HepG2 (cell line): Measurements from ENCODE around the gene PXDC1. TPM values are rescaled to one million over a fixed set of nuclear protein-coding genes. Genes with fewer than 3 reads are reported as not detected.

Experiments used
- ATF4 ChIP-seq, 2 experiments: fragments of 450-650 bp in 1 of 2; sonication (generic) in 1 of 2; formaldehyde crosslinking; IDR thresholded peaks; 2 replicates each; pipeline versions ENCODE4 v1.5.0 to v1.8.0; 2020 to 2022; ENCODE audit warnings: mild to moderate bottlenecking in 1 of 2, missing genetic modification reagents in 1 of 2
- ATF7 ChIP-seq, 2 experiments: fragments of 450-650 bp in 1 of 2; sonication (generic) in 1 of 2; formaldehyde crosslinking in 1 of 2; IDR thresholded peaks; 2 replicates each; pipeline versions ENCODE4 v1.4.0 to v1.6.1; 2016 to 2020; ENCODE audit warnings: antibody characterized with exemption in 1 of 2, mild to moderate bottlenecking in 1 of 2, missing genetic modification reagents in 1 of 2
- BCLAF1 ChIP-seq: fragments of 450-650 bp; IDR thresholded peaks from 2 replicates; pipeline ENCODE4 v1.6.1; 2017; ENCODE audit warnings: mild to moderate bottlenecking
- EP300 ChIP-seq, 3 experiments: sonication (generic) in 1 of 3; formaldehyde crosslinking in 1 of 3; IDR thresholded peaks; 2 replicates each; pipeline versions ENCODE4 v1.5.1 to v1.6.1; 2011 to 2020; ENCODE audit warnings: low read depth in 2 of 3, low read length in 2 of 3, borderline replicate concordance in 1 of 3, improper control_type of control experiment in 1 of 3, mild to moderate bottlenecking in 1 of 3, missing genetic modification reagents in 1 of 3, moderate library complexity in 1 of 3
- FOSL1 ChIP-seq: sonication (generic); formaldehyde crosslinking; IDR thresholded peaks from 2 replicates; pipeline ENCODE4 v1.9.0; 2021; ENCODE audit warnings: missing genetic modification reagents, borderline replicate concordance
- FOXO1 ChIP-seq: sonication (generic); formaldehyde crosslinking; IDR thresholded peaks from 2 replicates; pipeline ENCODE4 v1.4.0; 2020; ENCODE audit warnings: missing genetic modification reagents
- KDM5B ChIP-seq: sonication (generic); formaldehyde crosslinking; IDR thresholded peaks from 2 replicates; pipeline ENCODE4 v1.4.0; 2020; ENCODE audit warnings: missing genetic modification reagents, mild to moderate bottlenecking, borderline replicate concordance
- MEIS1 ChIP-seq: sonication (generic); formaldehyde crosslinking; IDR thresholded peaks from 2 replicates; pipeline ENCODE4 v1.9.0; 2021; ENCODE audit warnings: mild to moderate bottlenecking, missing genetic modification reagents, moderate library complexity, borderline replicate concordance
- NPAS2 ChIP-seq: sonication (generic); formaldehyde crosslinking; IDR thresholded peaks from 2 replicates; pipeline ENCODE4 v1.8.0; 2022; ENCODE audit warnings: mild to moderate bottlenecking, missing genetic modification reagents, borderline replicate concordance
- POLR2A ChIP-seq, 2 experiments: IDR thresholded peaks; 2 replicates each; pipeline ENCODE4 v1.6.1; 2011; ENCODE audit warnings: low read depth in 2 of 2, low read length in 2 of 2, mild to moderate bottlenecking in 1 of 2, moderate library complexity in 1 of 2; ENCODE audit not compliant: insufficient read depth in 1 of 2
- RXRA ChIP-seq: sonication (generic); formaldehyde crosslinking; IDR thresholded peaks from 2 replicates; pipeline ENCODE4 v1.5.1; 2020; ENCODE audit warnings: missing genetic modification reagents
- SMARCC2 ChIP-seq: fragments of 450-650 bp; IDR thresholded peaks from 2 replicates; pipeline ENCODE4 v1.6.1; 2017; ENCODE audit warnings: antibody characterized with exemption, mild to moderate bottlenecking
- SSRP1 ChIP-seq: IDR thresholded peaks from 2 replicates; pipeline ENCODE4 v1.6.1; 2016; ENCODE audit warnings: control low read depth
- TEAD2 ChIP-seq: sonication (generic); formaldehyde crosslinking; IDR thresholded peaks from 2 replicates; pipeline ENCODE4 v1.9.0; 2021; ENCODE audit warnings: missing genetic modification reagents
- THYN1 ChIP-seq: sonication (generic); formaldehyde crosslinking; IDR thresholded peaks from 2 replicates; pipeline ENCODE4 v1.8.1; 2023; ENCODE audit warnings: low read depth, mild to moderate bottlenecking, moderate library complexity, missing genetic modification reagents, borderline replicate concordance
- ZBTB1 ChIP-seq: sonication (generic); formaldehyde crosslinking; IDR thresholded peaks from 2 replicates; pipeline ENCODE4 v1.4.0; 2020; ENCODE audit warnings: missing genetic modification reagents, borderline replicate concordance
- ZC3H4 ChIP-seq: sonication (generic); formaldehyde crosslinking; IDR thresholded peaks from 2 replicates; pipeline ENCODE4 v1.4.0; 2020; ENCODE audit warnings: missing genetic modification reagents, borderline replicate concordance
- ZFP36L1 ChIP-seq: sonication (generic); formaldehyde crosslinking; IDR thresholded peaks from 2 replicates; pipeline ENCODE4 v1.8.0; 2022; ENCODE audit warnings: mild to moderate bottlenecking, missing genetic modification reagents, moderate library complexity
- ZIK1 ChIP-seq: sonication (generic); formaldehyde crosslinking; IDR thresholded peaks from 2 replicates; pipeline ENCODE4 v1.5.0; 2020; ENCODE audit warnings: mild to moderate bottlenecking, low read depth, missing genetic modification reagents, borderline replicate concordance
- ZNF160 ChIP-seq: sonication (generic); formaldehyde crosslinking; IDR thresholded peaks from 2 replicates; pipeline ENCODE4 v1.8.0; 2022; ENCODE audit warnings: mild to moderate bottlenecking, inconsistent platforms, missing genetic modification reagents
- ZNF224 ChIP-seq: sonication (generic); formaldehyde crosslinking; IDR thresholded peaks from 2 replicates; pipeline ENCODE4 v1.5.0; 2020; ENCODE audit warnings: mild to moderate bottlenecking, missing genetic modification reagents
- ZNF589 ChIP-seq: sonication (generic); formaldehyde crosslinking; conservative IDR thresholded peaks from 2 replicates; pipeline ENCODE4 v1.8.0; 2022; ENCODE audit warnings: mild to moderate bottlenecking, moderate library complexity, missing genetic modification reagents
- ZNF598 ChIP-seq: sonication (generic); formaldehyde crosslinking; IDR thresholded peaks from 2 replicates; pipeline ENCODE4 v1.5.1; 2020; ENCODE audit warnings: mild to moderate bottlenecking, missing genetic modification reagents, borderline replicate concordance
- ZNF773 ChIP-seq: sonication (generic); formaldehyde crosslinking; IDR thresholded peaks from 2 replicates; pipeline ENCODE4 v1.4.0; 2020; ENCODE audit warnings: missing genetic modification reagents, borderline replicate concordance
- ZNF841 ChIP-seq: sonication (generic); formaldehyde crosslinking; IDR thresholded peaks from 2 replicates; pipeline ENCODE4 v1.8.1; 2023; ENCODE audit warnings: missing genetic modification reagents, borderline replicate concordance
- ZSCAN25 ChIP-seq: sonication (generic); formaldehyde crosslinking; IDR thresholded peaks from 2 replicates; pipeline ENCODE4 v1.8.0; 2022; ENCODE audit warnings: mild to moderate bottlenecking, missing genetic modification reagents
- polyA plus RNA-seq, 8 experiments: library from polyadenylated mRNA; depleted of rRNA in 3 of 8; stranded (reverse) in 7 of 8; unstranded in 1 of 8; fragments of >200 nt; fragmentation: Illumina TruSeq in 4 of 8; extraction: Trizol in 4 of 8; gene quantifications; 2 replicates each; pipeline versions ENCODE4 v1.2.1 to v1.2.3, GENCODE V29; 2011 to 2016; ENCODE audit warnings: low read depth in 4 of 8, missing spikeins in 1 of 8, mixed read lengths in 1 of 8; ENCODE audit not compliant: insufficient read depth in 1 of 8
- total RNA-seq, 5 experiments: library from RNA; depleted of rRNA; stranded (reverse); fragments of >200 nt; fragmentation: Illumina TruSeq; extraction: Trizol; gene quantifications; 2 replicates each; pipeline ENCODE4 v1.2.3, GENCODE V29; 2016; ENCODE audit warnings: low read depth in 1 of 5

PXDC1 gene
- total and polyA plus RNA-seq, 2 of the 13 experiments (the other 11 are each of a cell fraction or from before 2014, with no cell fraction given): 32.4 to 34.7 TPM

GRCh38 chr6:3788408-3789017 is 37.0 kb upstream of the PXDC1 start (continued):
- no peak for TF ChIP-seq BCLAF1
- TF ChIP-seq ZNF773 (CRISPR knock-in tag): no peak
- peak; percentile 80; the same call in 1 of the 2 replicates for TF ChIP-seq KDM5B (CRISPR knock-in tag)
- no peak for TF ChIP-seq TEAD2 (CRISPR knock-in tag)
- peak; percentile 68; the same call in 1 of the 2 replicates for TF ChIP-seq ZNF589
- no peak for TF ChIP-seq SMARCC2
- no peak; the same call in 1 of the 2 replicates for TF ChIP-seq ZNF224 (CRISPR knock-in tag)
- TF ChIP-seq ATF7 (IDR thresholded peaks at IDR 0.05): no peak
- TF ChIP-seq ATF7 (CRISPR knock-in tag; IDR thresholded peaks at IDR 0.05): no peak
- peak; percentile 70; the same call in 1 of the 2 replicates for TF ChIP-seq ZNF598 (CRISPR knock-in tag)
- no peak for TF ChIP-seq FOSL1 (CRISPR knock-in tag)
- TF ChIP-seq EP300 (IDR thresholded peaks at IDR 0.05; ENCODE audit: low read depth in 2 of 2, low read length in 2 of 2): no peak; a peak in 1 of 4 replicates
- no peak for TF ChIP-seq EP300 (CRISPR knock-in tag; IDR thresholded peaks at IDR 0.05; ENCODE audit: borderline replicate concordance)
- TF ChIP-seq POLR2A (IDR thresholded peaks at IDR 0.05; ENCODE audit: insufficient read depth in 1 of 2, low read depth in 2 of 2, low read length in 2 of 2): peak in 1 of 2 experiments; percentile 75; a peak in 2 of 4 replicates
- TF ChIP-seq ZSCAN25: no peak
- no peak for TF ChIP-seq FOXO1
- TF ChIP-seq ZFP36L1: no peak
- TF ChIP-seq ATF4 (CRISPR knock-in tag; IDR thresholded peaks at IDR 0.05): no peak
- TF ChIP-seq ZIK1: no peak
- TF ChIP-seq RXRA (CRISPR knock-in tag): no peak
- TF ChIP-seq NPAS2 (CRISPR knock-in tag): no peak
- peak; percentile 80; the same call in 1 of the 2 replicates for TF ChIP-seq SSRP1 (CRISPR knock-in tag)
- no peak for TF ChIP-seq THYN1 (CRISPR knock-in tag)
- TF ChIP-seq ZBTB1 (CRISPR knock-in tag): no peak
- peak; percentile 77 for TF ChIP-seq ZC3H4
- peak; percentile 32; the same call in 1 of the 2 replicates for TF ChIP-seq ZNF160 (CRISPR knock-in tag)
- TF ChIP-seq MEIS1 (CRISPR knock-in tag): no peak
- no peak for TF ChIP-seq ZNF841 (CRISPR knock-in tag)
